GM12873 (cell line): ENCODE measurements around the gene PARP6.

Source experiments
- TF ChIP-seq, protein P1 (sequence below): IDR thresholded peaks from 2 replicates; pipeline ENCODE4 v1.5.1; 2012; ENCODE audit warnings: low read depth, mild to moderate bottlenecking, moderate library complexity, low read length, control low read depth; ENCODE audit not compliant: insufficient read depth; ENCODE audit errors: missing control alignments

The PARP6 gene

GRCh38 chr15:72313448-72313840 lies 41.1 kb upstream of the PARP6 start:
- TF ChIP-seq, protein P1, sequence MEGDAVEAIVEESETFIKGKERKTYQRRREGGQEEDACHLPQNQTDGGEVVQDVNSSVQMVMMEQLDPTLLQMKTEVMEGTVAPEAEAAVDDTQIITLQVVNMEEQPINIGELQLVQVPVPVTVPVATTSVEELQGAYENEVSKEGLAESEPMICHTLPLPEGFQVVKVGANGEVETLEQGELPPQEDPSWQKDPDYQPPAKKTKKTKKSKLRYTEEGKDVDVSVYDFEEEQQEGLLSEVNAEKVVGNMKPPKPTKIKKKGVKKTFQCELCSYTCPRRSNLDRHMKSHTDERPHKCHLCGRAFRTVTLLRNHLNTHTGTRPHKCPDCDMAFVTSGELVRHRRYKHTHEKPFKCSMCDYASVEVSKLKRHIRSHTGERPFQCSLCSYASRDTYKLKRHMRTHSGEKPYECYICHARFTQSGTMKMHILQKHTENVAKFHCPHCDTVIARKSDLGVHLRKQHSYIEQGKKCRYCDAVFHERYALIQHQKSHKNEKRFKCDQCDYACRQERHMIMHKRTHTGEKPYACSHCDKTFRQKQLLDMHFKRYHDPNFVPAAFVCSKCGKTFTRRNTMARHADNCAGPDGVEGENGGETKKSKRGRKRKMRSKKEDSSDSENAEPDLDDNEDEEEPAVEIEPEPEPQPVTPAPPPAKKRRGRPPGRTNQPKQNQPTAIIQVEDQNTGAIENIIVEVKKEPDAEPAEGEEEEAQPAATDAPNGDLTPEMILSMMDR = no peak

GRCh38 chr15:72312605-72313447 lies 40.5 kb upstream of the PARP6 start:
- TF ChIP-seq, protein P1 = peak; percentile 87

DNA sequence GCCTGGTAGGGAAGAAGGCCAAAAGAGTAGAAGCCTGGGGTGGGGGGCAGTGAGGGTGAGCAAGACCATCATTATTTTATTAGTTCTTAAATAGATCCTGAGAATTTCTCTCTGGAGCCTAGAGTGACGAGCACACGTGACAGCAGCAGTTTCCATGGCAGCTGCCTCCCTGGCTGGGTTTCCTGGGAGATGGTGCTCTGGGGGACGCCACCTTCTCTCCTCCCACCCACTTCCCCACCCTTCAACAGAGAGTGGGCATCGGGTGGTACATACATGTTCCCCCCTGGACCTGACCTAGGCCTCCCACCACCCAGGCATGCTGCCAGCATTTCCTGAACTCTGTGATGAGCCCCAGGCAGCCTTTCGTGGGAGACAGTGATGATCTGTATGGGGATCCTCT lies 34.7 kb upstream of the PARP6 start:
- TF ChIP-seq, protein P1 = no peak

DNA sequence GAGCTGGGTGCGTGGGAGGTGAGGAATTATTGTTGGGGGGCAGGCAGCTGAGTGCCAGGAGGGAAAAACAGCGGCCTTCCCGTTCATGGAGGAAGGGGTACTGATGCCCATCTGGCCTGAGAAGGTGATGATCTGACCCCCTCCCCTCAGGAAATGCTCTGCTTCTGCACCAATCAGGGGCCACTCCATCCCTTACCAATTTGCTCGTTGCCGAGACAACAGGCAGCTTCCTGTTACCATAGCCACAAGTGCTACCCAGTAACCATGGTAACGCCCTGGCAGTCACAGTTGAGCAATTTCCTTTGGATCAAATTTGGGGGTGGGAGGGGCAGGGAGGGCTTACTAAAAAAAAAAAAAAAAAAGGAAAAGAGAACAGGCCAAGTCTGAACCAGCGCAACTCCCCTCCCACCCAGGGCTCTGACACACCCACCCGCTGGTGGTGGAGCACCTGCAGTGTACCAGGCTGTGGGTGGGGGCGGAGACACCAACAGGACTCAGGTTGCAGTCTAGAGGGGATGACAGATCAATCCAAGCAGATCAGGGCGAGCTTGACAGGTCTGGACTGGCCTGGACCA lies 33.9 kb upstream of the PARP6 start:
- TF ChIP-seq, protein P1 = no peak

- TF ChIP-seq, protein P1 = no peak
Observed at GRCh38 chr15:72304596-72304995, 32.2 kb upstream of the PARP6 start.

GRCh38 chr15:72302955-72303354 lies 30.6 kb upstream of the PARP6 start:
- TF ChIP-seq, protein P1 = no peak

DNA sequence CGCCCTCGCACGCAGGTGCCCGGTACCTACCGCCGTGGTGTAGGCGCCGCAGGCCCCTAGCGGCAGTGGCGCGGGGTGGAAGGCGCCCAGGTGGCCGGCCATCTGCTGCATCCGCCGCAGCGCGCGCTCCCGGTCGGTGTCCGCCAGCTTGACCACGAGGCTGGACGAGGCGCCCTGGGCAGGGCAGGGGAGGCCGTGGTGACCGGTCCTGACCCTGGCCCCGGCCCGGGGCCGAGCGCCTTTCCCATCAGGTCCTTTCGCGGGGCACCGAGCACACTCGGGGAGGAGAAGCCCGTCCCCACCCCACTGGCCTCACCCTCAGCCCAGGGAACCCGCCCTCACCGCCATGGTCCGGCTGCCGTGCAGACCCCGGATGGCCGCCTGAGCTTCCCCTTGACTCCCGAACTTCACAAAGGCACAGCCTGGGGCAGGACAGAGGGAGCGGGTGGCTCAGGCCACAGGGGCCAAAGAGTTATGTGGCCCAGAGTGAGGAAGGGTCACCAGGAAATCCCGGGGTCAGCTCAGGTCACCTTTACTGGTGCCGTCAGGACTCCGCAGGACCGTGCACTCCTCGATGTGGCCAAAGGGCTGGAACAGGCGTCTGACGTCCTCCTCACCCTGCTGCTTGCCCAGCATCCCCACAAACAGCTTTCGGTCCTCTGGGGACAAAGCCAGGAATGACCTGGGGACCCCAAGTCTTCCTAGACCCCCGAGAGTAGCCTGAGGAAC lies 17.4 kb upstream of the PARP6 start:
- TF ChIP-seq, protein P1 = no peak
